HG03558 (cell line): ENCODE results near the gene GMDS.
A peak's percentile ranks its signal among the peaks of the same experiment; 100 is the strongest.

Experiments used
- ATAC-seq: cut with Tn5 transposase; IDR thresholded peaks from one replicate; pipeline ENCODE4 v1.9.1; 2021; ENCODE audit warnings: moderate number of reproducible peaks; ENCODE audit not compliant: unreplicated experiment; ENCODE audit errors: extremely low read depth

The GMDS gene

DNA sequence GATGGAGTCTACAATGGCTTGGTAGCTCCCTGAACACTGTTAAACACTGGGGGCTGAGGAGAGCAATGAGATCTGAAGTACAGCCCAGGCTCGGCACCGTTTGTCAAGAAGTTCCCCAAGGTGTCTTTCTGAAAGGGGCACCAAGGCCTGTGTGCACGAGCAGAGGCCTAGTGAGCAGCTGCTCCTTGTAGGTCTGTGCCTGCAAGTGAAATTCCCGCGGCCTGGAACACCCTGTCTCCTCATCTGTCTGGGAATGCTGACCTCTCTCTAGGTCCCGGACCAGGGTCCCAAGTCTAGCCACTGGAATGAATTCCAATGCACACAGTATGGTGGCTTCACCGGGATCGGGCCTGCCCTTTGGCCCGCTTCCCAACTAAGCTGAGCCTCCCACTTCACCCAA lies 500.9 kb downstream of the GMDS start:
- no peak for ATAC-seq

DNA sequence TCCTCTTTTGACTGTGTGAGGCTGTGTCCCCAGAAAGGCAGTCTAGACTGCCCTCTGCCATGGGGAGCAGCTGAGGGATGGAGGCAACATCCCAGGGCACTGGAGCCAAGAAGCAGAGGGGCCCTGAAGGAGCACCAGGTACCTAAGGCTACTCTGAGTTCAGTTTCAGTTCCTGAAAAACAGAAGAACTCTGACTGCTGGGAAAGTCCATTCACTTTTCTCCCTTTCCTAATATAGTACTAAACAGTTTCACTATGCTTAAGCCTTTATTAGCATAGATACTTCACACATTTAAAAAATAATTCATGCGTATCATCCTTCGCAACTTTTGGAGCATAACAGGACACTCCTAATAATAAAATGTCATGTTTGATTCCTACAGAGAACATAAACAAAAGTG lies 505.7 kb downstream of the GMDS start:
- peak; percentile 79 for ATAC-seq

DNA sequence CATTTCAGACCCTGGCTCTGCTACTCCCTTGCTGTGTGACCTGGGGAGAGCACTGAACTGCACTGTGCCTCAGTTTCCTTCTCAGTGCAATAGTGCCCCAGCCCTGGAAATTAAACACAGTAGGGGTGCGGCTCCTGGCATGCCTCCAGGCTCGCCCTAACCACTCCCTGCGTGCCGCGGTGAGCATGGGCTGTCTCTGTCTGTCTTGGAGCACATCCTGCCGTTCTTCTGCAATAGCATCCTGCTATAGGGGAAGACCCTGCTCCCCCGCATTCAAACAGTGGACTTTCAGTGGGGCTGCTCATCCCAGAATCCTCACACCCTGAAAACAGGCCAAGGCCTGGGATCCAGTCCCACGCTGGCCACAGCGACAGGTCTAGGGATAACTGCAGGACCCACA lies 506.2 kb downstream of the GMDS start:
- ATAC-seq: peak; percentile 12

DNA sequence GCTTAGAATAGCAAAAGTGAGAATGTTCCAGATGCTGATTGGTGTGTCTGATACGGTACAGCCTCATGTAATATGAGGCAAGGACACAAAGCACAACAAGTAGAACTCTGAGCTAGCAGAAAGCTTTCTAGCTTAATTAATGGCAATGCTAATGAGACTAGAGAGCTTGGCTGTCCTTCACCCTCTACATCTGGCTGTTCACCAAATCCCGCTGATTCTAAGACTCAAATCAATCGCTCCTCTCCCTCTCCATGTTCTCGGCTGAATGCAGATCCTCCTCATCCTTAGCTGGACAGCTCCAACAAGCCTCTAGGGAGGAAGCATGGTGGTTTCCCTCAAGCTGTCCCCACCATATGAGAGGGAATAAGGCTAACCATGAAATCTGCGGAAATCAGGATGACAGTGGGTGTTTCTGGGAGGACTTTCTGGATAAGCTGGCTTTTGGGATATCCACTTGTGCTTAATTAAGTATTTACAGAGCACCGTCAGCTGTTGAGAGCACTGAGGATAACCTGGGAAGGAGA lies 506.8 kb downstream of the GMDS start:
- ATAC-seq: no peak

DNA sequence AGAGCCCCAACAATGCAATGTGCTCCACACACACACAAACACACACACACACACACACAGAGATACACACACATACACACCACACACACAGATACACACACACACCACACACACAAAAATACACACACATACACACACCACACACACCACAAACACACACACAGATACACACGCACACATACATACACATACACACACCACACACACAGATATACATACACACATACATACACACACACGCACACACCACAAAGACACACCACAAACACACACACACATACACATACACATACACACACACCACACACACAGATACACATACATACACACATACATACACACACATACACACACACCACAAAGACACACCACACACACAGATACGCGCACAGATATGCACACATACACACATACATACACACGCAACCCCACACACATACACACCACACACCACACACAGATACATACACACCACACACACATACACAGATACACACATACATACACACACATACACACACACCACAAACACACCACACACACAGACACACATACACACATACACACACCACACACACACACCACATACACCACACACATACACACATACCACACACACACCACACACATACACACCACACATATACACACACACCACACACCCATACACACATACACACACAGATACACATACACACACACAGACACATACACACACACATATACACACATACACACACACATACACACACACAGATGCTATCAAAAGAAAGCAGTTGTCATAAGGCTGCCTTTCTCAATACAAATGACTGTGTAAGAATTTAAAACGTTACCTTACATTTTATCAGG lies 507.7 kb downstream of the GMDS start:
- ATAC-seq: no peak

GRCh38 chr6:1736346-1737105 lies 508.9 kb downstream of the GMDS start:
- no peak for ATAC-seq

DNA sequence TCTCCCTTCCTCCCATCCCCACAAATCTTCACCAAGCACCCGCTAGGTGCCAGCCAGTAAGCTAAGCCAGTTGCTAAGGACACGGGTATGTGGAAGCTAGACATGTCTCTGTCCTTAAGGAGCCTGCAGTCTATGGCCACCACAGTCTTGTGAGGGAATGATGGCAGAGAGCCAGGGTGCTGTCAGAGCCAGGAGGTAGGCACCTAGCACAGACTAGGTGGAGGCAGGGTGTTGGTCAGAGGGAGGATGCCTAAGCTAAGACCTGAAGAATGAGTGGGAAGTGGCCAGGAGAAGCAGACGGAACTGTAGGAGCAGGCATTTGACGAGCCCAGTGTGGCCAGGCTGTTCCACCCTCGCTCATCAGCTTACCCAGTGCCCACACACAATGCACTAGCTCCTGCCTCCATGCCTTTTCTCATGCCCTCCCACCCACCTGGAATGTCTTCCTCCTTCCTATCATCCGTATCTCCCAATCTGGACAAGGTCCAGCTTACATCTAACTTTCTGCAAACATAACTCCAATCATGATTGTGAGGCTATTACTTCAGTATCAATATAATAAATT lies 510.1 kb downstream of the GMDS start:
- ATAC-seq: no peak

DNA sequence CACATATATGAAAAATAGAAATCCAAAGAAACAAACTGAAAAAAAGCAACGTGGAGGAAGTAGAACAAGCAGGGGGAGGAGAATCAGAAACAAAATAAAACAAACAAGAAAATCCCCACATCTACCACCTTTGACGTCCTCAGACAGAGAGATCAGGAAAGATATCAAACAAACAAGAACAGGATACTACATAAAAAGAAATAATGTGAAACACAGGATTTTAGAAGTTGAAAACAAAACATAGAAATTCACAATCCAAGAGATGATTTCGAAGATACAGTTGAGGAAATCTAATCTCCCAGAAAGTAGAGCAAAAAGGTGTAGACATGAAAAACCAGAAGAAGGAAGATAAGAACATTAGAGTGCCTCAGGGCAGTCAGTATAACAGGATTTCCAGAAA lies 514.5 kb downstream of the GMDS start:
- ATAC-seq: no peak

GRCh38 chr6:1729750-1730140 lies 515.7 kb downstream of the GMDS start:
- no peak for ATAC-seq

DNA sequence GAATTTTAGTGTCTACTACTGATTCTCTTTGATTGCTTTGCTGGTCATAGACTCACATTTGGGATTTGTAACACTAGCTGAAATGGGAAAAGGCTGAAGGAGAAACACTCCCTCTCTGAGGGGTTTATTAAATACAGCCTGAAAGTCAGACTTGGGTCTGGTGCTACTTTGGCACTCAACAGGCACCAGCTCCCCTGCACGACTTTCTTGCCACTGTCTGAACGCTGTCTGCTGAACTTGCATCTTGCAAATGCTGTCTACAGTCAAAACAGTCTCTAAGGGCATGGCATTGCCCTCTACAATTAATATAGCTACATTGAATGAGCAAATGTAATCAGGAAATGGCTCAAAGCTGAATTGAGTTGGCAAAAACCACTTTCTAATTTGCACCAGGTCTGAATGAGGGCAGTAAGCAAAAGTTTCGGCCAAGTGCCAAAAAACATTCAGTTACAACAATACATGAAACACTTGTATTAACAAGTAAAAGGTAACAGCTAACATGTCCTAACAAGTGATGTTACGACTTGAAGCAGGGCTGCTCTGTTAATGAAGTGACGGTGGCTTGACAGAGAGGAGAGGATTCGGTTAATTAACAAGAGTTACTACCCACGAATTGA lies 516.2 kb downstream of the GMDS start:
- ATAC-seq: no peak

- ATAC-seq: no peak
These were observed 519.0 kb downstream of the GMDS start for GRCh38 chr6:1726341-1726768.

DNA sequence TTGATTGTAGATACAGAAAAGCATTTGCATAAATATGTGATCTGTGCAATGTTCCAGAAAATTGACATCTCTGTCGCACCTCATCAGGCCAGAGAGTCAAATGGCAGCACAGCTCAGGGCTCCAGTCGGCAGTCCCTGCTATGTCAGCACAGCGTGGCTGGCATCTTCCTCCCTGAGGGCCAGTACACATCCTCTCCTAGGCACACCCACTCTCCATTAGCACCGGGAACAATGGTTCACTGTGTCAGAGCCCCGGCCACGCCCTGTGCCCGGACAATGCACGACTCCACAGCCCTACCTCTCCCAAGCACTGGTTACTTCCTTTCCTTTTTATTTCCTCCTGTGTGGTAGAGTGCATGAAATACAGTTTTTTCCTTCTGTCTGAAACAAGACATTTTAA lies 520.8 kb downstream of the GMDS start:
- no peak for ATAC-seq

DNA sequence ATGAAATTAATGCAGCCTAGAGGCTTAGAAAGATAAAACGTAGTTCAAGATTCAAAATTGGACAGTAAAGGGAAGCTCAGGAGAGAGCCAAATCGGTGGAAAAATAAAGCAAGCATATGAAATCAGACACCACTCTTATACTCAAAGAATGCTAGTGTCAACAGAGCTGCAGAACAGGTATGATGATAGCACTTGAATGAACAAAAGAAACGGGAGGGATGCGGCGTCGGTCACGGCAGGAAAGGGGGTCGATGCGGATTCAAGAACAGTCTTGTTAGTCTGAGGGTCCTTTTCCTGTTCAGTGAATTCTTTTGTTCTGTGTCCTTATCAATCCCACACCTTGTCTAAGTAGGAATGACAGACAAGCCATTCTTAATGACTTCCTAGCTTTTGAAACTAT lies 521.3 kb downstream of the GMDS start:
- ATAC-seq: no peak

DNA sequence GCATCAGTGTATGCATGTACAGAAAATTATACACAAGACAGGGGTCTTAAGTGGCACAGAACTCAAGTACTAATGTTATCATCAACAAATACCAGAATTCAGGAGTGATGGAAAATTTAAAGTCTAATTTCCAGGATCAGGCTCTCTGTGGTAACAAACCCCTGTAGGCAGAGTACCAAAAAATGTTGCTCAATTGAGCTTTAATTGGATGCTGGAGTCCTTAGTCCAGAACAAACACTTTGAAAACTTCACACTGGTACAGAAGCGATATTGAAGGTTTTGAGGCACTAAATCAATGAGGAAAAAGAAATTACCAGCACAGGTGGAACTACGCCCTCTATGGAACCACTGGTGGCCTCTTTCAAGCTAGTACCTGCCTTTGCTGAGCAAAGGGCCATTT lies 522.6 kb downstream of the GMDS start:
- no peak for ATAC-seq

GRCh38 chr6:1720620-1721322 lies 524.6 kb downstream of the GMDS start:
- no peak for ATAC-seq

DNA sequence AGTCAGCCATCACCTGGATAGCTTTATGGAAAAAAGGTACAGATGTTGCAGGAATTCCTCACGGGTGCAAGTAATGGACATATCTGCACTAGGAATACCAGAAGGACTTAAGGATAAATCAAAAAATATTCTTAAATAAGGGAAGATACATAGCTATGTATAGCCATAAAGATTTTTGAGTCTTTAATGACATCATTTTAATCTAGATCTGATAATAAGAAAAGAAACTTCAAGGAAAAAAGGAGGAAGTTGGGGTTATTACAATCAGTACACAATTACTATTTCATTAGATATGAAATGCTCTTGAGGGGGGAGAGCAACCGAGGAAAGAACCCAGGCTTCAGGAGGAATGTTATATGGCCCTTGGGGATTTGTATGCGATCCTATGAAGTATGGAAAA lies 525.5 kb downstream of the GMDS start:
- no peak for ATAC-seq

DNA sequence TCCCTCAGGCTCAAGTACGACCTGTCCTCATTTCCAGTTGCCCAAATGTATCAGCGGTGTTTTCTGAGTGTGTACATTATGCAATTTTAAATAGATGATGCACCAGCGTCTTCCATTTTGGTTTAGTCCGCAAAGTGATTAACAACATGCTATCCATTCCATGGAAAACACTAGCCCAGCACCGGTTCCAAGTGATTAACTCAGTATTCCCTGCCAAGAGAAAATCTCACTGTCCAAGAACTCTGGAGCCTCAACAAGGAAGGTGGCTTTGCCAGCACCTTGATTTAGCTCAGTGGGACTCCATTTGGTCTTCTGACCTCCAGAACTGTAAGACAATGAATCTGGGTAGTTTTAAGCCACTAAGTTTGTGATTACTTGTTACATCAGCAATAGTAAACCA lies 528.5 kb downstream of the GMDS start:
- ATAC-seq: no peak

GRCh38 chr6:1716396-1716795 lies 529.0 kb downstream of the GMDS start:
- no peak for ATAC-seq

- ATAC-seq: no peak
These were observed 530.1 kb downstream of the GMDS start for GRCh38 chr6:1715336-1715735.

- no peak for ATAC-seq
These were observed 530.8 kb downstream of the GMDS start for GRCh38 chr6:1714654-1715053.
